ENCODE results near the gene HTRA2. TPM values are rescaled to one million over a fixed set of nuclear protein-coding genes. Genes with fewer than 3 reads are reported as not detected.

The HTRA2 gene
- total RNA-seq, 1 donor from 2014 or later, result 30.6 TPM

DNA sequence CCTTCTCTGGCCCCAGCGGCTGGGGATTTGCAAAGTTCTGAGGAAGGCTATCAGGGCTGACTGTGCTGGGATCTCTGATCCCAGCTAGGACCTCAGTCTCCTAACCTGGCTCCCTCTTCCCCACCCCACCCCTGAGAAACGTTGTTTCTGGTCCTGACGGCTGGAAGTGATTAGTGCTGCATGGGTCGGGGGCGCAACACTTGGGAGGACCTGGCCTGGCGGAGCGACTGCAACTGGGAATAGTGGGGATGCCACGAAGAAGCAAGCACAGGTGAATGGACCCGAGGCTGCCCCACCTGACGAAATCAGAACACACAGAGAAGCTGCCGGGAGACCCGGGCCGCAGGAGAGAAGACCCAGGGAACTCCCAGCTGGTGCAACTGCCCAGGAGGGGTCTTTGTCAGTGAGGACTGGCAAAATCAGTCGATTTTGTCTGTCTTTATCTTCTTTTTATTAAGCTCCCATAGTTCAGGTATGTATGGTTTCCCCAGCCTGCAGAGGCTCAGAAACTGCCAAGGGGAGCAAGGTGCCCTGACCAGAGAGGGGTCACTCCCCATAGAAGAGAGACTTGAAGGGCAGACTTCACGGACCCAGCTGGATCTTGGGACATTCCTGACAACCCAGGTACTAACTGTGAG lies 29.7 kb upstream of the HTRA2 start:
- DNase-seq (ENCODE audit: extremely low read depth, low read depth, low spot score), result no peak

DNA sequence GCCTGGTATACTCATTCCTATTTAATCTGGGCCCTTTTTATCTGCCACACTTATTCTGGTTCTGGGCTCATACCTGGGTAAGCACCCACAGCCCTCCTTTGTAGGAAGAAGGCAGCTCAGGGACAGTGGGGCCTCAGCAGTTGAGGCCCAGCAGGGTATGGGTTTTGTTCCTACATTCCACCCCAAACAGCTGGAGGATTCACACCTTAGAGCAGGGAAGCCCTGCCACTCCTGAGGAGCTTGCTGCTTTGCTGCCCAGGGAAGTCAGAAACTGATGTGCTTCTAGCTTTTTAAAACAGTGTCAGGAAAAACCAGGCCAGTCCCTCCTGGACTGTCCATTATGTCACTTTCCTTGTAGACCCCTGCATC lies 29.2 kb upstream of the HTRA2 start:
- DNase-seq (ENCODE audit: extremely low read depth, low read depth, low spot score), result no peak

DNA sequence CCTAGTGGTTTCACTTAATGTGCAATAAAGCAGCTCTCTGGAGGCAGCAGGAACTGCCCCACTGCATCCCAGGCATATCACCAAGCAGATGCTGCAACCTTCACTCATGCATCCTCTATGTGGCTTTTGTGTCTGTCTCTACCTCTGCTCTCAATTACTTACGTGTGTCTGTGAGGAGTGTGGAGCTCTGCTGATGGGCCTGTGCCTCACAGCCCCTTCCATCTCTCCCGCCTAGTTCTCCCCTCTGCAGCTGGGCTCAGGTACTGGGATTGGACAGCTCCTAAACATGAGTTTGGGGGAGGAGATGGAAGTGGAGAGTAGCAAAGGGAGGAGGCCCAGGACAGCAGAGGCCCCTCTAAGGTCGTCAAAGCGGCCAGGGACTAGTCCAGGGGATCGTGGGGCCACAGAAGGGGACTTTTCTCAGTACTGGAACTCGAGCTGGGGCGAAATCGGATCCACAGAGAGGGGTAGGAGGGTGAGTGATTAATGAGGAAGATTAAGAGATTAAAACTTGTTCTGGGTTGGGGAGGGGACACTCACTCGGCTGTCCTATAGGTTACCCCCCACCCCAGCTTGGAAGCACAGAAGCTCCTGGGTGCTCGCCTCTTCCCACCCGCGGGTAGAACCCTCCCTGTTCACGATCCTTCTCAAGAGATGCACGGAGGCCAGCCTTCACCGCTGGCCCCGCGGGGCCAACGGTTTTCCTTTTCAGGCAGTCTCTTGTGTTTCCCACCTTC lies 28.2 kb upstream of the HTRA2 start:
- DNase-seq (ENCODE audit: extremely low read depth, low read depth, low spot score), result no peak

DNA sequence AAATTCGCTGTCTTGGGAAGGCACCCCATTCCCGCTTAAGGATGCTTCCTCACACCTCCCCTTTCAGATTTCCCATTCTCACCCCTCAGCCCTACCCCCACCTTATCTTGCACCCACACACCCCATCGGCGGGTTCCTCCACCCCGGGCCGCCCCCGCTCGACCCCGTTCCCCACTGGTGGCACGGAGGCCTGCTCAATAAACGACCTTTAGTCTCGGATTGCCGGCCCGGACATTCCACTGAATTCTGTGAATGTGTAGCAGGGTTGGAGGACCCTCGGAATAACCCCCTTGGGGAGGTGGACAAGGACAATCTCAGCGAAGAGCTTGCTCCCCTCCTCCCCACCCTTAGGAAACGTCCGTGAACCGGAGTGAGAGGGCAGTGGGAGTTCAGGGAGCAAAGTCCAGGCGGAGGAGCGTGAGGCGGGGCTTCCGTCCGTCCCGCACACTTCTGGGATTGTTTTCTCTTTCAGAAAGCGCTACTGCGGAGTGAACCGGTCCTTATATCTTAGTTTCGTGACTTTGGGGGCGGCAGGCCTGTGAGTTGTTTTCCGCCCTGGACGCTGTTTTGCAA lies 27.5 kb upstream of the HTRA2 start:
- no peak for DNase-seq (ENCODE audit: extremely low read depth, low read depth, low spot score)

DNA sequence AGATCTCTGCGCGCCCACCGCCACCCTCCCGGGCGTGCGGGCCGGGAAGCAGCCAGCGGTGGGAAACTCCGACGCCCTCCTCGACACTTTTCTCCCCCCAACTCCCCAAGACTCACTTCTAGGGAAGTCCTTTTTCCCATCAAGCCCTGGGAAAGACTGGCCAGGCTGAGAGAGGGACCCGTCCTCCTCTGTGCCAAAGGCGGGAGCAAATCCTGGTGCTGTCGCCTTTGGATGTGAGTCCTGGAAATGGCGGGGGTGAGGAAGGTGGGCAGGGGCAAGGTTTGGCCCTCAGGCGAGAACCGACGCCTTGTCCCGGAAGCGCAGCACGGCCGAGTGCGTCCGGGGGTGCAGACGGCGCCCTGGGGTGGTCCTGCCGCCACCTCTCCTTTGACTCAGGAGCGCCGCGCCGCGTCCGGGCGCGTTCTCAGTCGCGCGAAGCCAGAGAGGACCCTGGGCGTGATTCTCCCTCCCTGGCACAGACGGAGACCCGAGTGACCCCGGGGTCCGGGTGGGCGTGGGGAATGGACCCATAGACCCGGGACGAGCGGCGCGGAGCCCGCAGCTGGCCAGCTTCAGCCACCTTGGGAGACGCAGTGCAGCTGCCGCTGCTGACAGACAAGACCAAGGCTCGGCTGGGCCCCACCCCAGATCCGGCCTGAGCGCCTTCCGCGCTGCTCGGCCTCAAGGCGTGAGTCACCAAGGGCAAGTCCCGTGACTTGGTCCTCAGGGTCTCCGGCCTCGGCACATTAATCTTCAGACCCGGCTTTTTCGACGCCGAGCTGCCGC lies 26.8 kb upstream of the HTRA2 start:
- no peak for DNase-seq (ENCODE audit: extremely low read depth, low read depth, low spot score)

DNA sequence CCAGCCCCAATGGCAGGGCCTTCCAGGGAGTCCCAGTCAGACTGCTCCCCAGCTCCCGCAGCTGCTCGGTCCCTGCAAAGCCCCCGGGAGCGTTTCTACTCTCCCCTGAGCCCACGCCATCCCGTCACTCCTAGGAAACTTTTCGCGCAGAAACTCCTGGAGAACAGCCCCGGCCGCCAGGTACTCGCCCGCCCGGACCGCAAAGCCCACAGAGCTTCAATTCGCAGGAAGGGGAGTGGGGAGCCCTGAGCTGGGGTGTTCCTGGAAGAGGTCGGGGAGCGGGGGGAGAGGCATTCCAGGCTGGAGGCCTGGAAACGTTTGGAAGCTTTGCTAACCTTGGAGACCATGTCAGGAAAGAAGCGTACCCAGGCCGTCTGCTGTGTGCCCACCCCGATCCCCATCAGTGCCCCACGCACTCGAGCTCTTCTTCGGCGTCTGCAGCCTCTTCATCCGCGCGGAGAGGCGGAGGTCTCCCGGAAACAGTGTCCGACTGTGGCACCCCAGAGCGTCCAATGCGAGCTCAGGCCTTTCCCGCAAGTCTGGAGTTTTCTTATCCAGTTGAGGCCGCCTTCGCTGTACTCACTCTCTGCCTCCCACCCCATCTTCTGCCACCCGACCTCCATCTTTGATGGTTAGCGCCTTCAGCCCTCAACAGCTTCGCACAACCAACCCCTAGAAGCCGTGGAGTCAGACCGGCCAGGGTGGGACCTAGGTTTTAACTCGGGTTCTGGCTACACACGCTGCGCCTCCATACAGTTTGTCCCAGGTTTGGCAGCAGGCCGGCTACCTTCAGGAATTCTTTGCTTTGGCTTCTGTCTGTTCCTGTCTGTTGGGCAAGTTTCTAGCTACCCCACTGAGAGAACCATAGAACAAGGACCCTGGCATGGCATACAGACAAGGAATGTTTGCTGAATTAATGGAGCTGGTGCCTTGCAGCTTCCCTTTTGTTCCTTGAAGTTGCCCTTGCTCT lies 25.9 kb upstream of the HTRA2 start:
- no peak for DNase-seq (ENCODE audit: extremely low read depth, low read depth, low spot score)

DNA sequence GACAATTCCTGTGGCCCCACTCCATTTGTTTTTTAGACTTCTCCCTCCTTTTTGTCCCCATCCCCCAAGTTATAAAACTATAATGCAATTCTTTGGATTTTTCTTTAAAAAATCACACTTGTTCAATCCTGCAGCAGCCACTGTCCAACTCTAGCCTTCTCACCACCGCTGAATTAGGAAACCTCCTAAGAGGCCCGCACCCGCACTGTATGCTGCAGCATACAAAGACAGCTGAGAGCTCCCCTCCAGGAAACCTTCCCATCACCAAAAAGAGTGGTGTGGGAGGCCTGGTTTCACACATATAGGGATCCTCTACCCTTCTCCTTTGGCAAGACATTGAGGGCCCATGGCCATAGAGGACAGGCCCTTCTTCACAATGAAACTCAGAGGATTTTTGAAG lies 25.1 kb upstream of the HTRA2 start:
- DNase-seq (ENCODE audit: extremely low read depth, low read depth, low spot score), result no peak

DNA sequence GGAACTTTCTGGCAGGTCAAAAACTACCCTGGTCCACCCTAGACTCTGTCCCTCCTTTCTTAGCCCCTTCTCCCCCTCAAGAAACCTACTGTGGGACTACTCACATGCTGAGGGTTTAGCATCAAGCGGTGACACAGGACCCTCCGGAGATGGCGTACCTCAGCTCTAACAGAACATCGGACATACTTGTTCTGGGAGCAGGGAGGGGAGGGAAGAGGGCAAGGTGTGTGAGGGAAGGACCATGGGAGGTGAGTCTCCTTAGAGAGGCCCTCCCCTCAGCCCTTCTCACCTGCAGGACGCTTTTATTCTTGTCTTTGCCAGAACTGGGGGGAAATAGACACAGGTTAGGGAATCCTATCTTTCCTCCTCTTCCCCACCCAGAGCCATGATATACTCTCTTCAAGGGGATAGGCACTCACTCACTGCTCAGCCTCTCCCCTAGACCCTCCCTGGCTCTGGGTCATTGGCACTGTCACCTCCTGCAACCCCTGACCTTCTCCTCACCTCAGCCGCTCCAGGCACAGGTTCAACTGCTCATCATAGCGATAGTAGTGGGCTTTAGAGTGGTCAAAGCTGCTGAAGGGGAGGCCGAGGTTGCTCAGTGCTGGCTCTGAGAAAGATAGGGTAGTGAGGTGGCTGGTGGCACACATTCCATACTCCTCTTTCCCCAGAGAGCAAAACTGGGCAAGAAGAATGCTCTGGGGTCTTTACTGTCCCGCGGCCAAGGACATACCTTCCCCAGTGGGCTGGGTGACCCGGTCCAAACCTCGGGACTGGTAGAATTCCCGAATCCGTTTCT lies 24.1 kb upstream of the HTRA2 start:
- no peak for DNase-seq (ENCODE audit: extremely low read depth, low read depth, low spot score)

DNA sequence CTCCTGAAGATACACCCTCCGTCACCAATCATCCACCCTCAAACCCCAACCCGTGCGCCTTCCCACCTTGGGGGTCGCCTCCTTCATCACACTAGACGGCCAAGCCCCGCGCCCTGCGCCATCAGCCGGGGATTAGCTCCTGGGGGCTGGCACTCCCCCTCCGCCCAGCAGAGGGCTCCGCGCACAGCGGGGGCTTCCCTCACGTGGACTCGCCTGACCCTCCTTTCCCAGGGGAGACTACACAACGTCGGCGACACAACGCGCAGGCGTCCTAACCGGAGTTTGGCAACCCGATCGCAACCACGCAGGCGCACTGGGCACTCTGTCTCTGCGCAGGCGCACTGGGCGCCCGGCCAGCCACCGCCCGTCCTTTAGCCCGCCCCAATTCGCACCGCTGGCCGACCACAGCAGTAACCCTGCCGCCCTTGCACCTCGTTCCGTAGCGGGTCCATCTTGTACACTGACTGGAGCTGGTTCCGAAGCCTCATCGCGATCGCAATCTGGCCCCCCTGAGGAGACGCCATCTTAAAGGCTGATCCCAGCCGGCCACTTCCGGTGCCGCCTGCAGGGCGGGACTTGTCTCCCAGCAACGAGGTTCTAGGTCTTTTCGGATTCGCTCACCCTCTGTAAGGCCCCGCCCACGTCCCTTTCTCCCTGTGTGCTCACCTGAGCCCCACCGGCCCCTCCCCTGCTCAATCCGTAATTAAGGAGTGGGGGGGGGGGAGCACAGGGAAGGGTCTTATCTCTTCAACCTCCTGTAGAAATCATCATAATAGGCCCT lies 22.4 kb upstream of the HTRA2 start, which contains the start of gene PCGF1:
TSS of gene PCGF1 (minus strand) at position 551 of the 781 bp plus-strand sequence. CDS start at position 524, 27 bp downstream.
- DNase-seq (ENCODE audit: extremely low read depth, low read depth, low spot score), result peak; percentile 83

DNA sequence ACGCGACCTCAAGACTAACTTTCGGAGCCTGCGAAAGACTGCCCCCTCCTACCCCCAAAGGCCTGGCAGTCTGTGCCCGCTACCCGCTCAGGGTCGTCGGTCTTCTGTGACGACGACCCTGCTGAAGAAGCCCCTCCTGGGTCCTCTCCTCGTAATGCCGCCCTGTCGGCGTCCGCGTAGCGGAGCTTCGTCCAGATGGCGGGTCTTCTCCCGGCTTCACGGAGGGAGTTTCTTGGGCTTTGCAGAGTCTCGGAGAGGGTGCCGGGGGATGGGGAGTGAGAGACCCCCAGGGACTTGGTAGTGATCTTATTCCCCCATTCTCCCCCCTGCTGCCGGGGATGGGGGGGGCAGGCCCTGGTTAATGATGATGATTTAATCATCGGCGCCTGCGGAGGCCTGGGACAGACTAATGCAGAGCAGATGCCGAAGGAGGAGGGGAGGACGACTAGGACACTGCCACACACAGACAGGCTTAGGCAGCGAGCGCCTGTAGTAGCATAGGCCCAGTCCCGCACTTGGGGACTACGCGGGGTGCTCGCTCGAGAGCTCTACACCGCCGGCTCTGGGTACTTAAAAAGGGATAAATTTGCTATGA lies 21.7 kb upstream of the HTRA2 start:
- no peak for DNase-seq (ENCODE audit: extremely low read depth, low read depth, low spot score)

DNA sequence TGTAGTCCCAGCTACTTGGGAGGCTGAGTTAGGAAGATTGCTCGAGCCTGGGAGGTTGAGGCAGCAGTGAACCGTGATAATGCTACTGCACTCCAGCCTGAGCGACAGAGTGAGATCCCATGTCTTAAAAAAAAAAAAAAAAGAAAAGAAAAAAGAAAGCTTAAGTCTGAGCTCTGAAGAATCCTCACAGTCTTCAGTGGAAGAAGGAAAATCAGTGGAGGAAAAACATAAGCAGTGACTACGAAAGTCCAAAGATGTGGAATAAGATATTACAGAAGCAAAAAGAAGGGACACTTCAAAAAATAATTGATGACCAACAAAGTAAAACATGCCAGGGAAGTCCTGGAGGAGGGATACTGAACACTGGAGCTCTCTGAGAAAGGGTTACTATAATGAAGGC lies 19.5 kb upstream of the HTRA2 start:
- DNase-seq (ENCODE audit: extremely low read depth, low read depth, low spot score), result no peak

DNA sequence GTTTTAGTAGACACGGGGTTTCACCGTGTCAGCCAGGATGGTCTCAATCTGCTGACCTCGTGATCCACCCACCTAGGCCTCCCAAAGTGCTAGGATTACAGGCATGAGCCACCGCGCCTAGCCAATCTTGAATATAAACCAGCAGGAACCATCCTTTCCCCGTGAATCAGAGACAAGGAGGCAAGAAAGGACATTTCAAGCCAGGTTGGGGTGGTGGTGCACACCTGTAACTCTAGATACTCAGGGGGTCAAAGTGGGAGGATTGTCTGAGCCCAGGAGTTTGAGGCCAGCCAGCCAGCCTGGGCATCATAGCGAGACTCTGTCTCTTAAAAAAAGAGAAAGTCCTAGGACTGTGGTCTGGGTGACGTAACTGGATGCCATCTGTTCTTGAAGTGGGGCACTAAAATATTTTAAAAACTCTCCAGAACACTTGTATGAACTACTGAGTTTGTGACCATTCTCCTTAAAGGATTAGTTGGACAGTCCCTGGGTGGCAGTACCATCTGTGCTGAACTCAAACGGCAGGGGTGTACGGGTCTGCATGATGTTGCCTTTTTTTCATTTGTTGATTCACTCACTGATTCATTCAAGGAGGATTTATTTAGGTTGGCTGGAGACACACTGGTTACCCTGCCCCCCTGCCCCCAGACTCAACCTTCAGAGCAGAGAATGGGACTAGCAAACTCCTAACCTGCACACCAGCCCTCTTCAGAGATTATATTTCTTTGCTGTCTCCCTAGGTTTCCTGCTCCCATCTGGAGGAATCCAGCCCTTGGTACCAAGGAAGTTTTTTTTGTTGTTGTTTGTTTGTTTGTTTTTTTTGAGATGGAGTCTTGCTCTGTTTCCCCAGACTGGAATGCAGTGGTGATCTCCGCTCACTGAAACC lies 18.4 kb upstream of the HTRA2 start:
- DNase-seq (ENCODE audit: extremely low read depth, low read depth, low spot score), result no peak

DNA sequence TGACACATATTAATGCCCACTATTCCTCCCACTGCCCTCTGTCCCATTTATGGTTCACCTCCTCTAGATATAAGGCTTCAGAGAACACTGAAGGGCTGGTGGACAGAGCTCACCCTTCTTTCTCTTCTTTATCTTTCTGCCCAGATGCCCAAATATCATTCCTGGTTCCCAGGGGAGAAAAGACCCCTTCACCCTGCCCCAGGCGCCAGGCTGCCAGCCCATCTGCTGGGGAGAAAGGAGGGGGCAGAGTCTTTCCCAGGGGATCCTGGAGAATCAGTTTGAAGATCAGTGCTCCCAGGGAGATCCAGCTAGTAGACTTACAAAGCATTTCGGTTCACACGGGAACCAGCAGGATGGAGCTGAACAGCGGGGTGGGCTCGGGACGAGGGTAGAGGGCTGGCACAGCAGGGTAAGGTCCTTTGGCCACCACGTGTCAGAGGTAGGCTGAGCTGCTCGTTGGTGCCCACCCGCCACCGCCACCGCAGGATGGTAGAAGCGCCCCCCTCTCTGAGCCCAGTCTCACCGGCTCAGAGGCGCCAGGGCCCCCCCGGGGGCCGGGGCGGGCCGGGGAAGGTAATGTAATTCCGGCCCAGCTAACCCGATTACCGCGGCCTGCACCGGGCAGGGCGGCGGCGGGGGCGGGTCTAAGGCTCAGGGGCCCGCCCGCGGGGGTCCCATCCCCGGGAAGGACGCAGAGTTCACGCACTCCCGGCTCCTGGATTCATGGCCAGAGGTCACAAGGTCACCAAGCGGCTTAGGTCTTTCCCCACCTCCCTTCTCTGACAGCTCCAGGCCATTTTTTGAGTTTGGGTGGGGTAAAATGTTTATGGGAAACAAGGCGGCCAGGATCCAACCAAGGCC lies 16.8 kb upstream of the HTRA2 start:
- no peak for DNase-seq (ENCODE audit: extremely low read depth, low read depth, low spot score)

DNA sequence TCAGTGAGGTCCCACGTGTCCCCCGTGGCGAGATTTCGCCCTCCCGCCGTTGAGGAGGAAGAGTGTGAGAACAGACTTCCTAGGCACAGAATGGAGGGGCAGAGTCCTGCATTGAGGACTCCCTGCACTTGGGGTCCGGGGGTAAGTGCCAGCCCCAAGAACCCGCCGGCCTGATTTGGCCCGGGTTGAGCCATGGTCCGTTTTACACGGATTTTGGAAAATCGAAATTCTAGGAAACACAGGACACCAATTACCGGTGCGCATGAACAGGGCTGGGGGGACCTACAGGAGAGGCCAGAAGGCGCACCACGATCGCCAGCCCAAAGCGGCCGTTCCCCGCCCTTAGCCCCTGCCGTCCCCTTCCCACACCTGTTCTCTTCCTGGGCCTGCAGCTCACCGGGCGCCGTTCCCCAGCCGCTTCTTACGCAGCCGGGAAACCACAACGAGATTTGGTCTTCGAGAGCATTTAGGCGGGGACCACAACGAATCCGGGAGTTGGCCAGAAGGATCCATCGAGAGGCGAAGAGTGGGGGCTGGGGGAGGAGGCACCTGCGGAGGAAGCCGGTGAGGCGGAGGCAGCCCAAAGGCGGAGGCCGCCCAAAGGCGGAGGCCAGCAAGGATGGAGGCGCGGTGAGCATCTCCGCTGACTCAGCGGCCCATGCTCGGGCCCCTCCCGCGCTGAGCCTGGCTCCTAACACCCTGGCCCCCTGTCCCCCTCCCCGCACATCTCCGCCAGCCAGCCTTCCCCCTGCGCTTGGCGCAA lies 15.9 kb upstream of the HTRA2 start:
- DNase-seq (ENCODE audit: extremely low read depth, low read depth, low spot score), result no peak

DNA sequence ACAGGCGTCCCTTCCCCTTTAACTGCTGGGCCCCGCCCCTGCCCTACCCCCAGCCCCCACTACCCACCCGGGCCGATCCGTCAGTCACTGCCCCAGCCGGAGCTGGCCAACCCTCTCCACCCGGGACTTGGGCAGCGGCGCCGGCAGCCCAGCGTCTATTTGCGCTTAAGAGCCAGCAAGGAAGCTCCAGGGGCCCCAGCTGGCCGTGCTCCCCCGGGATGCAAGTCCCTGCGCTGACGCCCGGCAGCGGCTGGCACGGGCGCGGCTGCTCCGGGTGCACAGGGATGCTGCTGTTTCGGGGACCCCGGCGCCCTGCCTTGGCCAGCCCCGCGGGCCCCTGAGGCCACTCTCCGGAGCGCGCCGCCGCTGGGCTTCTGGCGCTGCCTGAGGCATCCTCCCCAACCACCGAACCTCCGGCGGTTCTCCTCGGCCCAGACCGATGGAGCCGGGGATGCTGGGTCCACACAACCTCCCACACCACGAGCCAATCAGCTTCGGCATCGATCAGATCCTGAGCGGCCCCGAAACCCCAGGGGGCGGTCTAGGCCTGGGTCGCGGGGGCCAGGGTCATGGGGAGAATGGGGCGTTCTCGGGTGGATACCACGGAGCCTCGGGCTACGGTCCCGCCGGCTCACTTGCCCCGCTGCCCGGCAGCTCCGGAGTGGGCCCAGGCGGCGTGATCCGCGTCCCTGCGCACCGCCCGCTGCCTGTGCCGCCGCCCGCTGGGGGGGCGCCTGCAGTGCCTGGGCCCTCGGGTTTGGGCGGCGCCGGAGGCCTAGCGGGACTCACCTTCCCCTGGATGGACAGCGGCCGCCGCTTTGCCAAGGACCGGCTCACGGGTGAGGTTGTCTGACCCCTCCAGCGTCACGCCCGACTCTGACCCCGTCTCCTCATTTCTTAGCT lies 15.1 kb upstream of the HTRA2 start, which contains the start of gene TLX2:
TSS of gene TLX2 (plus strand) at position 83 of the 903 bp plus-strand sequence. CDS start at position 440, 357 bp downstream.
- DNase-seq (ENCODE audit: extremely low read depth, low read depth, low spot score), result no peak
